HG03039 (cell line): Measurements from ENCODE around the gene FOXJ3.
A peak's percentile ranks its signal among the peaks of the same experiment; 100 is the strongest.

Experiments
- ATAC-seq: cut with Tn5 transposase; IDR thresholded peaks from one replicate; pipeline ENCODE4 v1.9.1; 2021; ENCODE audit warnings: mild to moderate bottlenecking, moderate library complexity; ENCODE audit not compliant: unreplicated experiment

Gene FOXJ3

DNA sequence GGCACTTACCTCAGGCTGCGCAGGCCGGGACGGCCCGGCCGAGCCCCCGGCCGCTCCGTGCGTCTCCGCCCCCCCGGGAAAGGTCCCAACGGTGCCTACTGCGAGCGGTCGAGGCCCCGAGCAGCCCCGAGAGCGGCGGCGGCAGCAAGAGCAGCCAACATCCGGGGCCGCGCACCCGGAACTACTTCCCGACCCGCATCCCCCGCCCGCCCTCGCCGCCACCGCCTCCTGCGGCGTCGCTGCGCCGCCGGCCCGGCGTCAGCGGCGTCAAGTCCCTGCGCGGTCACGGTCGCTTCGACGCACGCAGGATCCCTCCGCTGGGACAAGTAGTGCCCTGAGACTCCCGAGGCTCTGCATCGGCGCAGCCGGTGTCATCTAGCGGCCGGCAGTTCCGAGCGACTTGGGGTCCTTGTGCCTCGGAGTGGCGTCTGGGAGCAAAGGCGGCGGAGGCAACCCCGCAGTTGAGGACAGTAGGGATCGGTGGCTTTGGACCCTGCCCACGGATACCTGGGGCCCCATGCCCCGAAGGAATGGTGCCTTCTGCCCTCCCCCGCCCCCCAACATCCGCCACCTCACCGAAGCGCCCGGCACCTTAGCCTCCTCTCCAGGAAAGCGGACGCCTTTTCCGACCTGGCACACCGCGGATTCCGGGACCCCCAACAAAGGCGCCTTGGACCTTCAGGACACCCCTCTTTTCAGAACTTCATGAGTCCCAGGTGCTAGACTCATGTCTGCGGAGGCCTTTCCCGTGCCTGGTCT, at the start of gene FOXJ3:
Gene FOXJ3 (minus strand): TSS at position 186 of the 759 bp plus-strand sequence. CDS start 24,142 bp downstream, outside the sequence.
- ATAC-seq, result peak; percentile 71

DNA sequence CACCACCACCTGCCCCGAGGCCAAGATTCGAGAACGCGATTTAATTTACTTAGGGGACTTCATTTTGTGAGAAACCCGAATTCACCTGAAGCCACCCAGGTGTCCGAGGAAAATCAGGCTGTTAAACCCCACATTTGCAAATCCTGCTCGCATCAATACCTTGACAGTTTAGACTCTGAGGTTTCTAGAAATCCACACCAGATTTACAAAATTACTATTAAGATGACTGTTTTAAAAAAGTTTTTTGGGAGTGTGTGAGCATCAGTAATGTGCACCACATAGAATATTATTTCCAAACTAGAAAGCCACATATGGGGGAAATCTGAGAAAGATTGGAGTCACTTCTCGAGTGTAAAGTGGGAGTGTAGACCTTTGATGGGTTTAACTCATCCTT, 46.2 kb upstream of the FOXJ3 start:
- no peak for ATAC-seq

DNA sequence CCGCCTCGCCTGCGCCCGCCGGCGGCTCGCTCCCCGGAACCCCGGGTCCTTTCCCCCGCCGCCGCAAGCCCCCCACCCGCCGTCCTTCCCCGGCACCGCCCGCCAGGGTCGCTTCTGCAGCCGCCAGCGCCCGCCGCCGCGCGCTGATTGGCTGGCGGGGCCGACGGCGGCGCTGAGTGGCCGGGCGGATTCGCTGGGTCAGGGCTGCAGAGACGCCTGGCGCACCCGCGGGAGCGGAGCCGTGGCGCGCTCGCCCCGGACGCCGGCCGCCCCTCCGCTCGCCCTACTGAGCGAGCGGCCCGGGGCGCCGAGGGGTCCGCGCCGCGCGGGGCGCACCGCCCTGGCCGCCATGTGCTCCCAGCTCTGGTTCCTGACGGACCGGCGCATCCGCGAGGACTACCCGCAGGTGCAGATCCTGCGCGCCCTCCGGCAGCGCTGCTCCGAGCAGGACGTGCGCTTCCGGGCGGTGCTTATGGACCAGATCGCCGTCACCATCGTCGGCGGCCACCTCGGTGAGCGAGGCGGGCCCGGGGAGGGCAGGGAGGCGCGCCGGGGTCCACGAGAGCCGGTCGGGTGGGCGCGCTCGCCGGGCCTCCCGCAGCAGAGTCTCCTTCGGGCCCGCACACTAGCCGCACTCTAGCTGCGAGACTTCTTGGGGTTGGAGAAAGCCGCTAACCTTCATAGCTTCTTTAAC, 45.7 kb upstream of the FOXJ3 start, which contains the start of gene RIMKLA:
Gene RIMKLA (plus strand): TSS at position 207 of the 694 bp plus-strand sequence. CDS start 143 bp downstream, at position 350.
- ATAC-seq, result peak; percentile 83

DNA sequence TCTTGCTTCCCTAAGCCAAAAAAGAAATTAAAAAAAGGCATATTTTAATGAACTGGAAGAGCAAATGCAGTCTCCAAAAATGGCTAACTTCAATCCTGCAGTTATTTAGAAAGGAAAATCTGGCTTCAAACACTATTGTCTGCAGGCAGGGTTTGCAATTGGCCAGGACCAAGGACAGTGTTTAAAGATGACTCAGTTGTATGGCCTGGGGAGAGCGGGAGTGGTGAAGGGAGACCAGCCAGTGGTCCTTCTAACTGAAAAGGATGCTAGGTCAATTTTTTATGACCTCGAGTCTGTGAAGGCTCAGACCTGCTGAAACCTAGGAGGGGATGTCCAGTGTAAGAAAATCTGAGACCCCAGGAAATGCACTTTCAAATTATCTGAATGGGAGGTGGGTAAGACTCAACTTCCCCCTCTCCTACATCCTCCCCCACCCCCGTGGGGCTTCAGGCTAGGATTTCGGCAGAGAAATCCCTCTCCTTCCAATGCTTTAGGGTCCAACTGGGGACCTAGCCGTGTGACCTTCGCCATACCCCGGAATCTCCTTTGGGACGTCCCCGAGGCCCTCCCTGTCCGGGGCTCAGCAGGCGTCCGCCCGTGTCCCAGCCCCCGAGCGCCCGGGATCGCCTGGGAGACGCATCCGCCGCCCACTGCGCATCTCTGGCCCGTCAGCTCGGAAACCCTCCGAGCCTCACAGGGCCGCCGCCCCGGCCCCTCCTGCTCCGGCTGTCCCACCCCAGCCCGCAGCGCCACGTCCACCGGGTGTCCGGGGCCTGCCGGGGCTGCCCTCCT, 45.0 kb upstream of the FOXJ3 start:
- ATAC-seq, result peak; percentile 49

DNA sequence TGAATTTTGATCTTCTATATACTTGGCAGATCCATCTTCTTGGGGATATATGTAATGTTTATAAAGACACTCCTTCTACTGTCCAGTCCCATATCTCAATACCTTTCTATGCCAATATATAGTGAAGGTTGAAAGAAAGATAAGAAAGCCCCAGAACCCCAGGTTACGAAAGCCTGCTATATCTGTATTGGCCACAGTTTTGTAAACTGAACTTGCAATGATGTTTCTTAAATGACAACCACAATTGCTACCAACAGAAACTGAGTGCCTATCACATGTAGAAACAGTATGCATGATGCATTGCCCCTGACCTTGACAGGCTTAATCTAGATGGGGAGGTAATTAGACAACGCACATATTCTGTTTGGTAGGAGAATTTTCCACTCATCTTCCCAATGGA, 37.8 kb upstream of the FOXJ3 start:
- ATAC-seq, result no peak

GRCh38 chr1:42370876-42371549, 36.0 kb upstream of the FOXJ3 start:
- ATAC-seq, result no peak

- ATAC-seq, result no peak
Observed at GRCh38 chr1:42369471-42369870, 34.4 kb upstream of the FOXJ3 start.

DNA sequence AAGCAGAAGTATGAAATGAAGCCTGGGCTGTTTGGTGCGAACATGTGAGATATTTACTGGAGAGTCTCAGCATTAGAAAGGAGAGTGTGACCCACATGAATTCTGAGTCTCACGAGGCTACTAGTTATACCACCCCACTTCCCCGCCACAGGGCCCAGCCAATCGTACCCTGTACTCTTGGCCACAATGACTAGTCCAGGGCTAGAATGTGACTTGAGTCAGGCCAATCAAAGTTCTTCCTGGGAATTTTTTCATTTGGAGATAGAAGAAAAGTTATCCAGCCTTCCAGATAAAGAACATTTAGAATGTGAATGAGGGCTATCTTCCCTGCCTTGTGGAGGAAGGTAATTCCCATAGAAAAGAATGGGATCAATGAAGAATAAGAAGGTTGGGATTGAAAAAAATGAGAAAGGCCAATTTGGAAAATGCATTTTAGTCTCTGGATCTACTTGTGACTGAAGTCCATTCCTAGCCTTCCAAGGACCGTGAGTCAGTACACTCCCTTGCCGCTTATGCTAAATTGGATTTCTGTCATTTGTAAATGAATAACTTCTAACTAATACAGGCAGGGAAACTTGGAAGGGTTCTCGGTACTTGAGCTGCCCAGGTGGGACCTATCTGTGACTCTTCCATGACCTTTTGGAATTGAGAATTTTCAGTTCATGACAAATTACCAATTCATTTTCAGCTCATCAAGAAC, 33.2 kb upstream of the FOXJ3 start:
- ATAC-seq, result no peak

GRCh38 chr1:42365118-42365517, 30.1 kb upstream of the FOXJ3 start:
- ATAC-seq, result no peak

- ATAC-seq, result no peak
Observed at GRCh38 chr1:42364542-42364941, 29.5 kb upstream of the FOXJ3 start.

DNA sequence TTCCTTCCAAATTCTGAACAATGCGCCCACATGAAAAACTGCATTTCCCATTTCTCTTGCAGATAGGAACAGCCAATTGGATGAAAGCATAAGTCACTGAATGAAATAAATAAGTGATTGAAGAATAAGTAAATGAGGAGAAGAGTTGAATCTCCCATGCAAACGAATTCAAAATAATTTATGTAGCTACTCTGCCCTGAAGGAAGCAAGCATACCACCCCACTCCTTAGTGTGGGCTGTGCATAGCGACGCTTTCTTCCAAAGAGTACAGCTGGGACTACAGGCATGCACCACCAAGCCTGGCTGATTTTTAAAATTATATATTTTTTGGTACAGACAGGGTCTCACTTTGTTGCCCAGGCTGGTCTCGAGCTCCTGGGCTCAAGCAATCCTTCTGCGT, 29.1 kb upstream of the FOXJ3 start:
- no peak for ATAC-seq

GRCh38 chr1:42359466-42359865, 24.4 kb upstream of the FOXJ3 start:
- ATAC-seq, result no peak

GRCh38 chr1:42358791-42359190, 23.8 kb upstream of the FOXJ3 start:
- no peak for ATAC-seq

GRCh38 chr1:42350086-42350485, 15.1 kb upstream of the FOXJ3 start:
- ATAC-seq, result no peak

GRCh38 chr1:42348498-42348897, 13.5 kb upstream of the FOXJ3 start:
- no peak for ATAC-seq

DNA sequence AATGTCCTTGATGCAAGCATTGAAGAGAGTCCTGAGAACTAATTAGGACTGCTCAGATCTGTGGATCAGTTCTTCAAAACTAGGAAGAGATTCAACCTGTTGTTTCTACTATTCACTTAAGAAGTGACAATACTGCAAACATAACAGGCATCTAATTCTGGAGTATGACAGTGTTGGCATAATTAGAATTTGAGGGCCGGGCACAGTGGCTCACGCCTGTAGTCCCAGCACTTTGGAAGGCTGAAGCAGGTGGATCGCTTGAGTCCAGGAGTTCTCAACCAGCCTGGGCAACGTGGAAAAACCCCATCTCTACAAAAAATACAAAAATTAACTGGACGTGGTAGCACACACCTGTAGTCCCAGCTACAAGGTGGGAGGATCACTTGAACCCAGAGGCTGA, 8.0 kb upstream of the FOXJ3 start:
- no peak for ATAC-seq

GRCh38 chr1:42340901-42341300, 5.9 kb upstream of the FOXJ3 start:
- ATAC-seq, result no peak

- no peak for ATAC-seq
Observed at GRCh38 chr1:42340093-42340492, 5.1 kb upstream of the FOXJ3 start.

- ATAC-seq, result no peak
Observed at GRCh38 chr1:42336978-42337377, 1.9 kb upstream of the FOXJ3 start.

DNA sequence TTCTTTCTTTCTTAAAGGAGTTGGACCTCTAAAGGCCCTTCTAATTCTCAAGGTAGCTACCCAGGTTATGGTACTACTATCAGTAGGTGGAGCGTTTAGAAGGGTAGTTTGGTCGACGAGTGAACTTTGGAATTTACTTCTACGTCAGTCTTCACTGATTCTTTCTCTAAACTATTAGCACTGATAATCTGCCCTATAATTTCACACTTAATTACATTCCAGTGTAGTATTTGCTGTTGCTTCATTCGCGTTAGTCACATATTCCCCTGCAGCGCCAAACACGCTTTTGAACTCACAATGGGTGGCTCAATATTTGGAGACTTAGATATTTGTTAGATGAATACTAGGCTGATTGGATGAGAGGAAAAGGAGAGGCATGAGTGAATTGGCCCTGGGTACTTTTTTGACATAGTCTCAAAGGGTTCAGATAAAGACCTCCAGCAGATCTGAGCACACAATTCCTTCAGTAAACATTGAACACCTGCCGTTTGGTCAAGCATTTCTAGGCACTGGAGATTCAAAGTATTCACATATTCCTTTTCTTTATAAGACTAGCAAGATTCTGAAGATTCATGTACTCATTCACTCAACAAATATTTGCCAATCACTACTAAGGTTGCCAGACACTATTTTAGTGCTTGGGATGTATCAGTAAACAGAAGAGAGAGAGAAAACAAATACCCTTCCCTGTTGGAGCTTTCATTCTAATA, 929 bp upstream of the FOXJ3 start:
- ATAC-seq, result peak; percentile 2
